GM12873 (cell line): ENCODE data around the gene HS3ST1.

Experiments used
- CTCF ChIP-seq: IDR thresholded peaks from 2 replicates; pipeline ENCODE4 v1.5.1; 2012; ENCODE audit warnings: low read depth, mild to moderate bottlenecking, moderate library complexity, low read length, control low read depth; ENCODE audit not compliant: insufficient read depth; ENCODE audit errors: missing control alignments

The HS3ST1 gene

DNA sequence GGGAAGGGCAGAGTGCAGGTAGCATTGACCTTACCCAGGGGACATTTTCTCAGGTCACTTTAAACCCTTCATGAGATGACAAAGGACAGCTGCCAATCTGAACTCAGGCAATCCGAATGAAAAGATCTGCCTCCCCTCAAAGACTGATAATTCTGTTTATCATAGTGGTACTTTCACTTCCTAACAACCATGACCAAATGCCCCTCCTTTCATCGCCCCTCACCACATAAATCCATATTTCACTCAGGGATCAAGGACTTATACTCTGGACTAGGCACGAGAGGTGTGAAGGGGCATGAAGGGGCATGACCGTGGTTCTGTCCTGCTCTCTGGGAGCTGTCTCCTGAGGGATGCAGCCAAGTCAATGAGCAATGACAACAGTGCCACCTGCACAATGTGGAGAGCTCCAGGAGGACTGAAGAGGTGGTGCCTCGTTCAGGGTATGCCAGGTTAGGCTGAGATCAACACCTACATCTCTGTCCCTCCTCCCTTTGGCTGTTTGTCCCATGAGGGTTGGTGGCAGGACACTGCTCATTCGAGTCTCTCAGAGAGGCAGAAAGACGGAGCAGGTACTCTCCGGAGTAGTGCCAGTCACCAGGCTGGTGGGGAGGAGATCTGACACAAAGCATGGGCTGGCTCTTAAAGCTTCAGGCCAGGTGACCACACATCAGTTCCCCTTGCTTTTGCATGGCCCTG lies 12.5 kb downstream of the HS3ST1 start:
- no peak for TF ChIP-seq CTCF

DNA sequence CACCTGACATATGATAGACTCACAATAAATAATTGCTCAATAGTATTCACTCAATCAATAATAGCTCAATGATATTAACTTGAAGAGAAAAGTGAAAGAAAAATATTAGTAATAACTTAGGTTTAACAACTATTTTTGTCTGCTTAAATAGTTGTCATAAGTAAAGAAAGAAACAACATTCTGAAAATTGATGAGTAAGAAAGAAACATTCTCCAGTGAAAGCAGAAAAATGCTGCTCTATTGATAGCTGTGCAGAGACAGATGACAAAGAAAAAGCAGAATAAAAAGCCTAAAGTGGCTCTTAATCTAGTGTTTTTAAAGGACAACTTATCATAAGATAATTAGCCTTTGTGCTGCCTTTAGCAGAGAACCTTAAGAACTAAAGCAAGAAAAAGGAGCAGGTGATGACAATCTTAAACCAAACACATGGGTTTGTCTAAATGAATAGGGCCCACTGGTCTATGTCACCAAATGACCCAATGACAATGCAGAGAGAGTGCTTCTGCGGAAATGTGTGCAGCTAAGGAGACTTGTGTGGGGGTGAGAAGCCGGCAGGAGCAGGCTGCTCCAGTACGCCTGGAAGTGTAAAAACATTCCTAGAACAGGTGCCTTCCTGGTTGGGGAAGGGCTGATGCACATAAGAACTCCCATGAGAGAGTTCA lies 13.2 kb downstream of the HS3ST1 start:
- TF ChIP-seq CTCF: no peak

- no peak for TF ChIP-seq CTCF
These were observed 16.5 kb downstream of the HS3ST1 start for GRCh38 chr4:11412211-11412610.

DNA sequence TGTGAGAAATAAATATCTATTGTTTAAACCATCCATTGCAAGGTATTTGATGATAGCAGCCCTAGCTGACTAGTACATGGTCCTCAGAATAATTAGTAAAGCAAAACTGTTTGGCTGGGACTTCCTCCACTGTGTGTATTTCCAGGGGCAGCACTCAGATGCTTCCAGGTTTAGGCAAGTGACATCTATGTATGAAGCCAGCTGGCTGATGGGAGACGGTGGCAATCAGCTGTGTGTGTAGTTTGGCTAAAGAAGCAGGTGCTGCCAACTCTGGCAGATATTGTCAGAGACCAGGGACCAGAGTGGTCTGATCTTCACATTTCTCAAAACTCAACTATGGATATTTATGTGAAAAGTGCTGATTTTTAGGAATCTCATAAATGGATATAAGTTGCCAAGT lies 19.1 kb downstream of the HS3ST1 start:
- TF ChIP-seq CTCF: no peak

- no peak for TF ChIP-seq CTCF
These were observed 20.3 kb downstream of the HS3ST1 start for GRCh38 chr4:11408233-11408967.

DNA sequence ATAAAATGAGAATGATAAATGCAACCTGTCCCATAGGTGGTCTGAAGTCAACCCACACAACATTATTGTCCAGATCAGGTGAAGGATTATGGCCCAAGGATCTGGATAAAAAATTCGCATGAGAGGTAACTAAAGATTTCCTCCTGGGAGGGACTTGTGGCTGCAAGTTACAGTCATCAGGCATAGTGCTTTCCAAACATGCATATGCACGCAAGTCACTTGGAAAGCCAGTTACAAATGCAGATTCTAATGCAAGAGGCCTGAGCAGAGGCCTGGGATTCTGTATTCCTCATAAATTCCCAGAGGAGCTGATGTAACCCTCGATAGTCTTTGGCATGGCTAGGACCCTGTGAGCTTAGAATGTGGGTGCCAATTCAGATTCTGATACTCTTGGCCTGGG lies 21.1 kb downstream of the HS3ST1 start:
- TF ChIP-seq CTCF: no peak

GRCh38 chr4:11404431-11404830 lies 24.3 kb downstream of the HS3ST1 start:
- TF ChIP-seq CTCF: no peak
